ENCODE data around the gene MTUS2.

Gene MTUS2

DNA sequence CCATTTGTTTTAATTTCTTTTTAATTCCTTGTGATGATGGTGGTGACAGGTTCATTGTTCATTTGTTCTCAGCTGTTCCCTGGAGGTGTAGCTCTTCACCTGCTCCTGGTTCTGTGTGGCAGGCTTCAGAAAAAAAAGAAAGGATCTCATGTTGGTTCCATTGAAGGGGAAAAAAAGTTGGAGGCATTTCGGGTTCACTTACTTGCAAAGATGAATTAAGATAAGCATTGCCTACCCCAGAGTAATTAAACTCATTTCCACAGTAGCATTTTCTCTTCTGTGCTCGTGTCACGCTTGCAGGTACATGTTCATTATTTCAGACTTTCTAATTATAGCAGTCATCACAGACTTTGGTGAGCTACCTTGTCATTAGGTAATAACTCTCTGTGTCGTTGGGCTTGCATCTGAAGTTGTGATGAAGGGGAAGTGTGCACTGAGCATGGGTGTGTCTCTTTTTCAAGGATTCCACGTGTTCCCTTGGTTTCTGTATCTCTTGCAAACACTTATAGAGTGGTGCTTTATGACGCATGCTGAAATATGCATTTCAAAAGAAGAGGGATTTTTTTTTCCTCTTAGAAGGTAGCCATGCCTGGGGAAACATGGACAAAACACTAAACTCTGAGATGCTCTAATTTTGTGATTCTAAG, 69.1 kb downstream of the MTUS2 start:
- no peak overlapping the region for H3K27ac ChIP-seq
- no peak for TF ChIP-seq ZFX (IDR thresholded peaks at IDR 0.05; ENCODE audit: borderline replicate concordance)
- TF ChIP-seq, protein P1, sequence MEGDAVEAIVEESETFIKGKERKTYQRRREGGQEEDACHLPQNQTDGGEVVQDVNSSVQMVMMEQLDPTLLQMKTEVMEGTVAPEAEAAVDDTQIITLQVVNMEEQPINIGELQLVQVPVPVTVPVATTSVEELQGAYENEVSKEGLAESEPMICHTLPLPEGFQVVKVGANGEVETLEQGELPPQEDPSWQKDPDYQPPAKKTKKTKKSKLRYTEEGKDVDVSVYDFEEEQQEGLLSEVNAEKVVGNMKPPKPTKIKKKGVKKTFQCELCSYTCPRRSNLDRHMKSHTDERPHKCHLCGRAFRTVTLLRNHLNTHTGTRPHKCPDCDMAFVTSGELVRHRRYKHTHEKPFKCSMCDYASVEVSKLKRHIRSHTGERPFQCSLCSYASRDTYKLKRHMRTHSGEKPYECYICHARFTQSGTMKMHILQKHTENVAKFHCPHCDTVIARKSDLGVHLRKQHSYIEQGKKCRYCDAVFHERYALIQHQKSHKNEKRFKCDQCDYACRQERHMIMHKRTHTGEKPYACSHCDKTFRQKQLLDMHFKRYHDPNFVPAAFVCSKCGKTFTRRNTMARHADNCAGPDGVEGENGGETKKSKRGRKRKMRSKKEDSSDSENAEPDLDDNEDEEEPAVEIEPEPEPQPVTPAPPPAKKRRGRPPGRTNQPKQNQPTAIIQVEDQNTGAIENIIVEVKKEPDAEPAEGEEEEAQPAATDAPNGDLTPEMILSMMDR (IDR thresholded peaks at IDR 0.05): no peak

DNA sequence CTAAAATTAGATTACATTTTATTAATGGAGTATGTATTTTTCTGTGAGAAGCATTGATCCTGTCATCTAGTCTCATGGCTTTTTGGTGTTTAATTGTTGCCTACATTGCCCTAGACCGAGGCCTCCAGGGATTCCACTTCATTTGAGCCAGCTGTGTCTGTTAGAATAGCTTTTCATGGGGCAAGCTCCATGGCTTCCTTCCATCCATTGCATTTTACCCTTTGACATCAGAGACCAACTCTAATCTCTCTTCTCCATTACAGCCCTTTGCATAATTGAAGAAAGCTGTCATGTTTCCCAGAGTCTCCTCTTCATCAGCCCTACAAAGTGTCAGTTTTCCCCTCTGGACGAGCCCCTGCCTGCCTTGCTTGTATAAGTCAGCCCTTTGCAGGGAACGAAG, 70.6 kb downstream of the MTUS2 start:
- TF ChIP-seq, protein P1 (IDR thresholded peaks at IDR 0.05): no peak
- no peak for TF ChIP-seq ZFX (IDR thresholded peaks at IDR 0.05; ENCODE audit: borderline replicate concordance)
- H3K27ac ChIP-seq: no peak overlapping the region

DNA sequence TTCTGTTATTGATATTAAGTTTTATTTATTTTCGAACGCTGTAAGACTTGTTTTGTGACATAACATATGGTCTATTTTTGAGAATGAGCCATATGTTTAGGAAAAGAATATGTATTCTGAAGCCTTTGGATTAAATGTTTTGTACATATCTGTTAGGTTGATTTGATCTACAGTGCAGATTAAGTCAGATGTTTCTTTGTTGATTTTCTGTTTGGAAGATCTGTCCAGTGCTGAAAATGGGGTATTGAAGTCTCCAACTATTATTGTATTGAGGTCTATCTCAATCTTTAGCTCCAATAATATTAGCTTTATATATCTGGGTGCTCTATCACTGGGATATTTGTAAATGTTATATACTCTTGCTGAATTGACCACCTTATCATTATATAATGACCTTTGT, 97.9 kb downstream of the MTUS2 start:
- no peak overlapping the region for H3K27ac ChIP-seq
- TF ChIP-seq, protein P1 (IDR thresholded peaks at IDR 0.05): no peak
- no peak for TF ChIP-seq ZFX (IDR thresholded peaks at IDR 0.05; ENCODE audit: borderline replicate concordance)

DNA sequence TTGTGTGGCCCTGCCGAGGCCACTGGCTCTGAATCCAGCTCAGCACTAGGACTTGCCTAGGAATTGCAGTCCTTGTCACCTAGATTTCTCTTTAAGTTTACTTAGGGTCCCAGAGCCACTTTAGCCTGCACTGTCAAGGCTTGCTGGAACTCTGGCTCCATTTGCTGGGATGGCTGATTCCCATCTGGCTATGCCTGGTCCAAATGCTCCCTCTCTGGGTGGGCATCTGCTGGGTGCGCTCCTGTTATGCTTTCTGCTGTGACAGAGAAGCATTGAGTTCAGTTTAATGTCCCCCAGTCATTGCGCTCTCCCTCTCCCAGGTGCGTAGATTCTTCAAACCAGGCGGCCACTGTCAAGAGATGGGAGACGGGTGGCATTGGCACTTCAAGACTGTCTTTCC, 102.2 kb downstream of the MTUS2 start:
- TF ChIP-seq, protein P1 (IDR thresholded peaks at IDR 0.05): no peak
- TF ChIP-seq ZFX (IDR thresholded peaks at IDR 0.05; ENCODE audit: borderline replicate concordance): no peak
- H3K27ac ChIP-seq: no peak overlapping the region

DNA sequence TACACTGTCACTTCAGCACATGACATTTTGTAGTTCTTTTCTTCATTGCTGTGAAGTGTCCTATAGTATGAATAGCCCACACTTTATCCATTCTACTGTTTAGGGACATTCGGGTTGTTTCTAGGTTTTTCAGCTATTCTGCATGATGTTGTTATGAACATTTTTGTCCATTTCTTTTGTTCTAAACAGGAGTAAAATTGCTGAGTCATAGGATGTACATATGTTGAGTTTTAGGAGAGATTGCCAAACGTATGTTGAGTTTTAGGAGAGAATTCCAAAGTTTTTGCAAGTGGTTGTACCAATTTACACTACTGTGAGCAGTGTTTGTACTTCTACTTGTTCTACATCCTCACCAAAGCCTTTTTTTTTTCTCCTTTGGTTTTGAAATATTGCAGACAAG, 115.0 kb downstream of the MTUS2 start:
- no peak for TF ChIP-seq ZFX (IDR thresholded peaks at IDR 0.05; ENCODE audit: borderline replicate concordance)
- TF ChIP-seq, protein P1 (IDR thresholded peaks at IDR 0.05): no peak
- H3K27ac ChIP-seq: no peak overlapping the region

DNA sequence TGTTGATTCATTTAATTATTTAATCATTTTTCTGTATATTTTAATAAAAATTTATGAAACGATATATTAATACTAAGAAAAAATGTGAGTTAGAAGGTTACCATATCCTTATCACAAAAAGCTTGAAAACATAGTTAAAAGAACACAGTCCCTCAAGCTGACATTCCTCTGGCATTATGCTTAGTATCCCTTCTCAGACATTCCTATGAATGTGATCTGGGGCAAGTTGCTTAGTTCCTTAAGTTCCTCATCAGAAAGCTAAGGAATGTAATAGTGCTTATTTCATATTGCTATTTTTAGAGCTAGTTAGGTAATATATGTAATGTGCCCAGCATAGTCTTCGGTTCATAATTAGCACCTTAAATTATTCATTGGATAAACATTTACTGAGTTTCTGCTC, 122.8 kb downstream of the MTUS2 start:
- no peak overlapping the region for H3K27ac ChIP-seq
- TF ChIP-seq, protein P1 (IDR thresholded peaks at IDR 0.05): no peak

DNA sequence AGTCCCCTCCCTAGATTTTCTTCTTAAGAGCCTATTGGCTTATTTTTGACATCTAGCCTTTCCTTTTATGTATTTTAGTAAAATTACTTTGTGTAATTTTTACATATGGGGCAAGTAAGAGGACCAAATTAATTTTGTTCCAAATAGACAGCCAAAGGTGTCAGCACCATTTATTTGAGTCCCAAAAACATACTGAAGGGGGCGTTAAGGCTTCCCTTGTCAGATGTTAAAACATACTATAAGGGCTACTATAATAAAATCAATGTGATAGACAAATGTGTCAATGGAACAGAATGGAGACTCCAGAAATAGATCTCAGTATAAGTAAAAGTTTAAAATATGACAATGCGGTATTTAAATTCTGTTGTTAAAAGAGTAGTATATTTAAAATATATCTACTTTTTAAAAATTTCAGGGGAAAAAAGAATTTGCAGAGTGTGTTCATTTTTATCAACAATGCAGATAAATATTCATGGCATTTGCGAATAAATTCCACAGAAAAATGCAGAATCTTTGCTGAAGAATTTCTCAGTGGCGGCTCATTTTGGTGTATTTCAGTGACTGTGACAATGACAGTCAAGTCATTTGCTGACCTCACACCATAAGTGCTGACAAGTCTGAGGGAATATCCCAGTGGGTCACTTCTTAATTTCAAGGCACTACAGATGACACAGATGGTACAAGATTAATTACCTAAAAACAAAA, 133.7 kb downstream of the MTUS2 start:
- H3K27ac ChIP-seq: no peak overlapping the region
- TF ChIP-seq, protein P1 (IDR thresholded peaks at IDR 0.05): peak; percentile 20; the same call in 1 of the 2 replicates
- no peak for TF ChIP-seq ZFX (IDR thresholded peaks at IDR 0.05; ENCODE audit: borderline replicate concordance)

Data from 22Rv1 (cell line).